Measurements from ENCODE around the gene BCR.
"Not testable (repeated sequence)": the region's sequence is repeated elsewhere in the genome, so short reads cannot be mapped to it uniquely, and the experiment has no call there.

The BCR gene

DNA sequence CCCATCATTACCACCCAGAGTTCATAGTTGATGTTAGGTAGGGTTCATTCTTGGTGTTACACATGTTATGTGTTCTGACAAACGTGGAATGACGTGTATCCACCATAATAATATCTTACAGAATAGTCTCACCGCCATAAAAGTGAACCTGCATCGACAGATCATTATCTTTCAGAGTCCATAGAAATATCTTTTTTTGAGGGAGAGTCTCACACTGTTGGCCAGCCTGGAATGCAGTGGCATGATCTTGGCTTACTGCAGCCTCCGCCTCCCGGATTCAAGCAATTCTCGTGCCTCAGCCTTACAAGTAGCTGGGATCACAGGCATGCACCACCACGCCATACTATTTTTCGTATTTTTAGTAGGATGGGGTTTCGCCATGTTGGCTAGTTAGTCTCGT, 113.9 kb downstream of the BCR start:
- DNase-seq (ENCODE audit: low read depth in 1 of 2, low spot score in 1 of 2): no peak
- no peak for TF ChIP-seq JUND (IDR thresholded peaks at IDR 0.05; ENCODE audit: low read depth)
- in situ Hi-C loops (cut with HindIII; ENCODE audit: low pct_unique_long_range_greater_than_20kb, low sequenced_read_pairs): no loop called here

DNA sequence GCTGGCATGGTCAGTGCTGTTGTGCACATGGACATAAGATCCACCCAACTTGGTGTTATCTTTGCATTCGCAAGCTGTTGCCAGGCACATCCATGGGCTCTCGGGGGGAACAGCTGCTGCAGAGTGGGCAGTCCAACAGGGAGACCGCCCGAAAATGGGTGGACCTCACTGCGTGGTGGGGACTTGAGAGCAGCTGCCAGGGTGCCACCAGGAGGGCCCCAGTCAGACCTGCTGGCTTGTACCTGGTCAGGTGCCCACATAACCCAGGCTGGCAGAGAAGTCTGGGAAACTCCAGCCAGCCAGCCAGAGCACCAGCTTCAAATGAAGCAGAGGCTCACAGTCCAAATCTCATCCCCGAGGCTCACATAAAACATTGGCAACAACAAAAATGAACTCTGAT, 120.2 kb downstream of the BCR start:
- DNase-seq (ENCODE audit: low read depth in 1 of 2, low spot score in 1 of 2): no peak
- TF ChIP-seq JUND (IDR thresholded peaks at IDR 0.05; ENCODE audit: low read depth): no peak
- in situ Hi-C loops (cut with HindIII; ENCODE audit: low pct_unique_long_range_greater_than_20kb, low sequenced_read_pairs): no loop called here

DNA sequence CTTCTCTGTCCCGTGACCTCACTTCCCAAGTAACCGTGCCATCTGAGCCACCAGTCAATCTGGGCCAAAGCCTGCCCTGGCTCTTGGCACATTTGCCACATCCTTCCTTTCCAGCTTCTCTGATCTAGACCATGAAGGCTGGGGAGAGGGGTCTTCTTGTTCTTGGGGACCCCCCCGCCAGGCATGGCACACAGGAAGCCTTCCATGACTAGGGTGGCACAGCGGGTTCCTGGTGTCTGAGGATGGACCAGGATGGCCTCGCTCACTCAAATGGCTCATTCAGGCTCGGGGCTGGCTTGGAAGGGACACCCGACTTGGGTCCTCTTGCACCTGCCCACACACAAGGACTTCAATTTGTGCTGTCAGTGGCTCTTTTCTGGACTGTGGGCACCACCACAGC, 121.3 kb downstream of the BCR start:
- TF ChIP-seq JUND (IDR thresholded peaks at IDR 0.05; ENCODE audit: low read depth): no peak
- DNase-seq (ENCODE audit: low read depth in 1 of 2, low spot score in 1 of 2): no peak
- in situ Hi-C loops (cut with HindIII; ENCODE audit: low pct_unique_long_range_greater_than_20kb, low sequenced_read_pairs): no loop called here

DNA sequence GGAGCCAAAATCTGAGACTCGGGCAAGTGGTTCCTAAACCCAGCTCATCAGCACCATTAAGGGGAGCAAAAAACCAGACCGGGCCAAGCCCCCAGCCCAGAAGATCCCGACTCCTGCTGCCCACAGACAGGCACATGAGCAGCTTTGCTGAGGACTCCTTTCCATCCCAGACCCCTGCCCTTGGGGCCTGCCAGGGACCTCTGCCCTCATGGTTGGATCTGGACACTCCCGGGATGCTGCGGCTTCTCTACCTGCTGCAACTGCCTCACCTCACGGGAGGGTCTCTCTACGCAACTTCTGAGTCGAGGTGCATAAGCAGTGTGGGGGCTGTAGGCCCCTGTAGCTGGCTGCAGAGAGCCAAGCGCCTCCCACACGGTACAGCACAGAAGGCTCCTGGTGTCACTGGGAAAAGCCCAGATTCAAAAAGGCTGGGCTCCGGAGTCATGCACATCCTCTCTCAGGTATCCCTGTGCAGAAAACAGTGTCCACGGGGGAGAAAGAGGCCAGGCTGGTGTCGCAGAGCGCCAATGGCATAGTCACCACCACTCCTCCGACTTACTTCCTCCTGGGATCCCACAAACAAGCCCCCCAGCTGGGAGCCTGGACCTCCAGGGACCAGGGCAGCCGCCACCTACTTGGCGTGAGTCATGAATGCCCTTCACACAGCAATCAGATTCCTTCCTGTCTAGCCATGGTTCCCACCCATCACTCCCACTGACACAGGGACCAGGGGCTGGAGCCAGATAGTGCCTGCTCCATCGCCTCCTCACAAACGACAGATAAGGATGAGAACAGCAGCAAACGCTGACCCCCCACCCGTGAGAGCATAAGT, 122.1 kb downstream of the BCR start:
- no peak for TF ChIP-seq JUND (IDR thresholded peaks at IDR 0.05; ENCODE audit: low read depth)
- DNase-seq (ENCODE audit: low read depth in 1 of 2, low spot score in 1 of 2): no peak
- in situ Hi-C loops (cut with HindIII; ENCODE audit: low pct_unique_long_range_greater_than_20kb, low sequenced_read_pairs): no loop called here

DNA sequence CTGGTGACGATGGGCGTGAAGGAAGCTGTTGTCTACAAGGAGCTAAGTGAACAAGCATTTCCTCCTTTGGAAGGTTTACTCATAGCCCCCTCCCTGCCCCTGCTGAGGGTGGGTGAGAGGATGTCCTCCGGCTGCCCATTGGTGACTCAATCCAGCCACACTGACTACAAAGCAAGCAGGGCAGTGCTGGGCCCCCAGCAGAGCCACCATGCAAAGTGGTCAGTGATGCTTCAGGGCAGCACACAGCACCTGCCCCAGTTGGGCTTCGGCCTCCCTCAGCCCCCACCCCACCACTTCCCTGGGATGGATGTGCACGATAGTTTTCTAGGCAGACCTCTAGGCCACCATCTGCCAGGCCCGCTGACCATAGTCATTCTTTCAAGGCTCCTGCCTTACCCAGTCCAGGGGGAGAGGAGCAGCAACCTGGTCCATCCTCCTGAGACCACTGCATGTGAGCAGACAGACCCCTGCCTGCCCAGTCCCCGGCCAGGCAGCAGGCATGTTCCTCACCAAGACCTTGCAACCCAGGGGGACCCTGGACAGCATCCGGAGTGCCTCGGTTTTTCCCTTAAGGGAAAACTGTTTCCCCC, 125.1 kb downstream of the BCR start:
- DNase-seq (ENCODE audit: low read depth in 1 of 2, low spot score in 1 of 2): no peak
- TF ChIP-seq JUND (IDR thresholded peaks at IDR 0.05; ENCODE audit: low read depth): no peak
- in situ Hi-C loops (cut with HindIII; ENCODE audit: low pct_unique_long_range_greater_than_20kb, low sequenced_read_pairs): no loop called here

DNA sequence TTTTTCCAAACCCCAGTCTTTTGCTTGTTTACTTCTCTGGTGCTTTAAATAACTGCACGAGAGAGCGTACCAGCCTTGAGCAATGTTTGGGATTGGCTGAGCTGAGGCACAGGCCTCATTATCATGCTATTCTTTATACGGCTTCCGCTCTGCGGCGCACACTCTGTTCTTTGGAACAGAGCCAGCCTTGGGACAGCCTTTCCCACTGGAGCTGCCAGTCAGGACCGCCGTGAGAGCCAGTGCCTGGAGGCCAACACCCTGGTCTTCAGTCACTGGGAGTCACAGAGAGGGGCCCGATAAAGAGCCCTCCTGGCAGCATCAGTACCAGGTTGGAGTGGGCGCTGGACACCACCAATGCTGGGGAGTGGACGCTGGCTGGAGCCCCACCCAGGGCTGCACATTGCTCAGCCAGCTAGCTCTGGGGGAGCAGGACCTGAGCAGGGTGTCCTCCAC, 125.6 kb downstream of the BCR start:
- in situ Hi-C loops (cut with HindIII; ENCODE audit: low pct_unique_long_range_greater_than_20kb, low sequenced_read_pairs): no loop called here
- no peak for DNase-seq (ENCODE audit: low read depth in 1 of 2, low spot score in 1 of 2)
- no peak for TF ChIP-seq JUND (IDR thresholded peaks at IDR 0.05; ENCODE audit: low read depth)

DNA sequence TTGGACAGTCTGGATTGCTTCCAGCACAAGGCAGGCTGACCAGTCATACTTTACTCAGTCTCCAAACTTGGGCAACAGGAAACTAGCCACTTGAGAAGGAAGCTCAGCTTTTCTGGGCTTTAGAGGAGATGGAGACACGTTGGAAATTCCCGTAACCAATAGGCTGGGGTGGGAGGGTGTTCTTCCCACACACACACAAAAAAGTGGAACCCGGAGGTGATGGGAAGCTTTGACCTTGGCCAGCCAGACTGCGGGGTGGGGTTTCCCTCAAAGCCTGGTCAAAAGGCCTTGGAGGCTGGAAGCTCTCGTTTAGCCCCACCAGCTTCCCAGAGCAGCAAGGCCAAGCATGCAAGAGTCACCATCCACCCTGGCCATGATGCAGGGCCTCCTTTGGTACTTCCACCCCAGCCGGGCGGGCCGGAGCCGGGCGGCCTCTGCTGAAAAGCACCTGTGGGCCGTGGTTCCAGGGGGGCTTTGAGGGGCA, 126.2 kb downstream of the BCR start:
- in situ Hi-C loops (cut with HindIII; ENCODE audit: low pct_unique_long_range_greater_than_20kb, low sequenced_read_pairs): no loop called here
- no peak for DNase-seq (ENCODE audit: low read depth in 1 of 2, low spot score in 1 of 2)
- no peak for TF ChIP-seq JUND (IDR thresholded peaks at IDR 0.05; ENCODE audit: low read depth)

DNA sequence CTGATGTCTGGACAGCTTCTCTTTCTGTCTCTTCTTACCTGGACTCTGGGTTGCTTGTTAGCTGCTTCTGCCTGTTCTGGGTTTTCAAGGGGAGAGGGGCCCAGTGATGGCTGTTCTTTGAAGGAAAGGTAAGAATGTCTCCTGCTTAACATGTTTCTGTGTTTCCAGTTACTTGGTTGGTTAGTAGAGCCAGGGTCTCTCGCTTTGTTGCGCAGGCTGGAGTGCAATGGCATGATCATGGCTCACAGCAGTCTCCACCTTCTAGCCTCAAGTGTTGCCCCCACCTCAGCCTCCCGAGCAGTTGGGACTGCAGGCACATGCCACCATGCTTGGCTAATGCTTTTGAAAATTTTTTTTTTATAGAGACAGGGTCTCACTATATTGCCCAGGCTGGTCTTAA, 126.6 kb downstream of the BCR start:
- no peak for DNase-seq (ENCODE audit: low read depth in 1 of 2, low spot score in 1 of 2)
- in situ Hi-C loops (cut with HindIII; ENCODE audit: low pct_unique_long_range_greater_than_20kb, low sequenced_read_pairs): no loop called here
- TF ChIP-seq JUND (IDR thresholded peaks at IDR 0.05; ENCODE audit: low read depth): no peak

DNA sequence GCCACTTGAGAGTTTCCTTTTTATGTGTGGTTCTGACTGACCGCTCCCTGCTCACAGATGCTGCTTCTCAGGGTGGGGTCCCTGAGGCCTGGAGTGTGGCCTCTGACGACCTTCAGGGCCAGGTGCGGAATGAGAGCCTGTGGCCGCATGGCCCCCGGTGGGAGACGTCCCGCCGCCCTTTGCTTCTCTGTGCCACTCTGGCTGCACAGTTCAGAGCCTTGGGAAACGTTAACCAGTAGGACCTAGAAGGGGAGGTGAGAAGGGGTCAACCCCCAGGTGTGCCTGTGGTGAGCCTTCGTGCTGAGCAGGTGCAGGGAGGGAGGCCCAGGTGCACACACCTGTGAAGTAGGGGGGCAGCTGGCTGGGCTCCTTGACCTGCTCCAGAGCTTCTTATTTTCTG, 127.2 kb downstream of the BCR start:
- in situ Hi-C loops (cut with HindIII; ENCODE audit: low pct_unique_long_range_greater_than_20kb, low sequenced_read_pairs); DNase-seq (ENCODE audit: low read depth in 1 of 2, low spot score in 1 of 2): not testable (repeated sequence)

DNA sequence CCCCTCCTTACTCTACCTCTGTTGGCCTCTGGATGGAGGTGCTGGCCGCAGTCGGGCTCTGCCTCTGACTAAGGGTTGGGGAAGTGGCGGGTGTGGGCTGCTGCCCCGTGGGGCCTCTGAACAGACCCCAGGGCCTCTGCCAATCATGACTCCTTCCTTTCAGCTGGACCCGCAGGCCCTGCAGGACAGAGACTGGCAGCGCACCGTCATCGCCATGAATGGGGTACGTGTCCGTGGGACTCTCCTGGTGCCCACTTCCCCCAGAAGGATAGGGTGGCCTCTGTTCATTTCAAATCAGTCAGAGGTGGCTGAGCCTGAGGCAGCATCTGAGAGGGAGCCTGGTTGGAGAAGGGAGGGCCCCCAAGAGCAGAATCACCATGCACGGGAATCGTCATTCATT, 129.0 kb downstream of the BCR start:
- DNase-seq (ENCODE audit: low read depth in 1 of 2, low spot score in 1 of 2); in situ Hi-C loops (cut with HindIII; ENCODE audit: low pct_unique_long_range_greater_than_20kb, low sequenced_read_pairs): not testable (repeated sequence)

DNA sequence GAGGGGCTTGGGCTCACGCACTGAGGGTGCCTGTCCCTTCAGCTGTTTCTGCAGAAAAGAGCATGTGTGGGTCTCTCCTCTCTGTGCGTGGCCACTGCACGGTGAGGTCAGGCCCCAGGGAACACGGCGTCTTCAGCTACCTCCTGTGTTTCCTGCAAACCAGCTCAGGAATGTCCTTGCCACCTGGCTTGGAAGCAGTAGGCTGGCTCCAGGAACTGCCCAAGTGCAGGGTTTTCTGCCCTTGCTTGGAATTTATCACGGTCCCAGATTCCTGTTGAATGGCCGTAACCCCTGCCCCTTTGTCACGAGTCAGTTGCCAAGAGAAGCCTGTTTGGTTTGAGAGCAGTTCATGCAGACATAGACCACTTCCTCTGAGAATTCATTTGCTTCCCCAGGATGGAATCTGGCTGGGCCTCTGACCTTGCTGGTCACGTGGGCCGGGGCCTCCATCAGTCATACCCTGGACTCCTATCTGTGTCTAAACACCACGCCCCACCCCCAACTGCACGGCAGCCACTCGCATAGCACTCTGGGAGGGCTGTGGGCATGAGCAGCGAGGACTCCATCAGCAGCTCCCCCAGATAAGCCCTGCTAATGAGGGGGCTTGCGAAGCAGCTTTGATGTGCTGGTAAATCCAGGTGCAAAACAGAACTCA, 130.3 kb downstream of the BCR start:
- DNase-seq (ENCODE audit: low read depth in 1 of 2, low spot score in 1 of 2); in situ Hi-C loops (cut with HindIII; ENCODE audit: low pct_unique_long_range_greater_than_20kb, low sequenced_read_pairs): not testable (repeated sequence)

DNA sequence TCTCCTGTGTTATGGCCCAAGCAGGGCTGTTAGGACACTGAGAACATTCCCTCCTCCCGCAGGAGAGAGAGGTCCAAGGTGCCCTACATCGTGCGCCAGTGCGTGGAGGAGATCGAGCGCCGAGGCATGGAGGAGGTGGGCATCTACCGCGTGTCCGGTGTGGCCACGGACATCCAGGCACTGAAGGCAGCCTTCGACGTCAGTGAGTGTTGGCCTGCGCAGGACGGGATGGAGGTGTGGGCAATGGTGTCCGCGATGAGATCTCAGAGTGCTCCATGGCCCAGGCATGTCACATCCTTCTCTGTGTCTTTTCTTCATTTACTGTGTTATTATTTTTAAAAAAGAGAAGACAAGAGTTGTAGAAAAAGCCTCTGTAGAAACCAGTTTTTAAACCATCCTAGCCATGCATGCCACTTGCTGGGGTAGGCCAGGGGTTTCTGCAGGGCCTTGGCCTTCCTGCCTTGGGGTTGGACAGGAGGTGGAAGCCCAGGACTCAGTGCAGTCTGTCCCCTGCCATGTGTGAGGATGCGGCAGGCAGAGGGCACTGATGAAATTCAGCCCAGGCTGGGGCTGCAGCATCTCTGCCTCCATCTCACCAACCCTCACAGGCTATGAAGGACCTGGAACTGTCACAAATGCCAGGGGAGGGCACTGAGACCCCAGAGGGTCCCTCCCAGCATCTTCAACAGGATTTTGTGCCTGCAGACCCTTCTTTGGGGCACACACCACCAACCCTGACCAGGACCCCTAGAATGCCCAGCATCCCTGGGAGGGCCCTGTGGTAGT, 131.5 kb downstream of the BCR start:
- DNase-seq (ENCODE audit: low read depth in 1 of 2, low spot score in 1 of 2); in situ Hi-C loops (cut with HindIII; ENCODE audit: low pct_unique_long_range_greater_than_20kb, low sequenced_read_pairs): not testable (repeated sequence)
